Suprapubic skin (tissue), 4 donors: ENCODE results near the gene HNRNPM. TPM values are rescaled to one million over a fixed set of nuclear protein-coding genes. Genes with fewer than 3 reads are reported as not detected.

Experiments
- DNase-seq, 2 donors: peaks; one replicate each; pipeline ENCODE4 v3.0.0-alpha.2; 2019; ENCODE audit warnings: low spot score in 2 of 2
- H3K27ac ChIP-seq: fragments of 200-600 bp; sonication (generic); one replicate; pipeline ENCODE4 v1.5.1; 2019
- H3K27me3 ChIP-seq: fragments of 200-600 bp; sonication (generic); one replicate; pipeline ENCODE4 v1.5.1; 2019
- H3K36me3 ChIP-seq: fragments of 200-600 bp; sonication (generic); one replicate; pipeline ENCODE4 v1.5.1; 2019
- H3K4me1 ChIP-seq: fragments of 200-600 bp; sonication (generic); one replicate; pipeline ENCODE4 v1.5.1; 2019
- H3K4me3 ChIP-seq: fragments of 200-600 bp; sonication (generic); one replicate; pipeline ENCODE4 v1.5.1; 2019; ENCODE audit warnings: mild to moderate bottlenecking
- H3K9me3 ChIP-seq: fragments of 200-600 bp; sonication (generic); one replicate; pipeline ENCODE4 v1.5.1; 2019
- EP300 ChIP-seq: sonication (generic); formaldehyde crosslinking; IDR thresholded peaks from one replicate; pipeline ENCODE4 v1.6.1; 2017; ENCODE audit warnings: antibody characterized with exemption
- POLR2A ChIP-seq, 2 donors: fragments of 450-650 bp; IDR thresholded peaks; one replicate each; pipeline ENCODE4 v1.6.1; 2017; ENCODE audit warnings: antibody characterized with exemption in 2 of 2, mild to moderate bottlenecking in 2 of 2, moderate library complexity in 2 of 2
- POLR2AphosphoS5 ChIP-seq, 3 donors: sonication (generic); formaldehyde crosslinking; IDR thresholded peaks; one replicate each; pipeline ENCODE4 v1.6.1; 2017; ENCODE audit warnings: antibody characterized with exemption in 3 of 3
- WGBS: methylation state at CpG from one replicate; pipeline ENCODE4 v1.1.5; 2018; 5-methylcytosine and 5-hydroxymethylcytosine counted together
- total RNA-seq, 4 donors: library from RNA; depleted of rRNA; stranded (reverse); fragments of >200 nt; gene quantifications; one replicate each; pipeline ENCODE4 v1.1.0, GENCODE V29; 2016
- TF ChIP-seq, protein P1 (sequence below), 2 donors: fragments of 200-600 bp in 1 of 2; fragments of 450-650 bp in 1 of 2; sonication (generic) in 1 of 2; IDR thresholded peaks; one replicate each; pipeline ENCODE4 v1.5.1; 2016 to 2019; ENCODE audit warnings: antibody characterized with exemption in 2 of 2, mild to moderate bottlenecking in 1 of 2, moderate library complexity in 1 of 2

Gene HNRNPM
- total RNA-seq, 4 donors from 2014 or later, result 85.5 to 128 (median 121) TPM

DNA sequence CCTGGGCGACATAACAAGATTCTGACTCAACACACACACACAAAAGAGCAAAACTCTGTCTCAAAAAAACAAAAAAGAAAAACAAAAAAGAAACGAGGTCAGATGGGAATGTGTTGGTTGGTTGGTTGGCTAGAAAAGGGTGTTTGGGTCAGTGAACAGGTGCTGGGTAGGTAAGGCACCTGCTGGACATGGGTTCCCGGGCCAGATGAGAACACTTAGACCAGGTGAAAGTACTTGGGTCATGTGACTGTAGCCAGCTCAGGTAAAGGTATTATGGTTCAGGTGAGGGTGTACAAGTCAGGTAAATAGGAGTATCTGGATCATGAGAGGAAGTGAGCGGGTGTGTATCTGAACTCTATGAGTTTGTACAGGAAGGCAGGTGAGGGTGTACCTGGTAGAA, 83.7 kb downstream of the HNRNPM start:
- no peak overlapping the region for H3K27ac ChIP-seq

DNA sequence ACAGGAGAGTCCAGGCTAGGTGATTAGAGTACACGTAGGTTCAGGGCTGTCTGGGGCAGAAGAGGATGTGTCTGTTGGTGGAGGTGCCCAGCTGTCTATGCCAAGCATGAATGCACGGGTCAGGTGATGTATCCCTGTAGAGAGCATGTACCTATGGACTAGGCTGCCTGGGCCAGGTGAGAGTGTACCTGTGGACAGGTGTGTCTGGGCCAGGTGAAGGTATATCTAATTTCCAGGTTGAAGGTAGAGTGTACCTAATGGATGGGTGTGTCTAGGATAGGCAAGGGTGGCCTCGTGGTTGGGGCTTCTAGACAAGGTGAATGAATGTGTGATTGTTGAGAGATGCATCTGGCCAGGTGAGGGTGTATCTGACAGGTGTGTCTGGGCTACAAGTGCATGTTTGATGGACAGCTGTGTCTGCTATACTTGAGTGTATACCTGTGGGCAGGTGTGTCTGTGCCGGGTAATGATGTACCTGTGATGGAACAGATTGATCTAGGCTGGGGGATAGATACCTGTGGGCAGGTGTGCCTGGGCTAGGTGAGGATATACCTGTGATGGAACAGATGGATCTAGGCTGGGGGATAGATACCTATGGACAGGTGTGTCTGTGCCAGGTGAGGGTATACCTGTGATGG, 84.7 kb downstream of the HNRNPM start:
- no peak for TF ChIP-seq EP300
- TF ChIP-seq, protein P1, sequence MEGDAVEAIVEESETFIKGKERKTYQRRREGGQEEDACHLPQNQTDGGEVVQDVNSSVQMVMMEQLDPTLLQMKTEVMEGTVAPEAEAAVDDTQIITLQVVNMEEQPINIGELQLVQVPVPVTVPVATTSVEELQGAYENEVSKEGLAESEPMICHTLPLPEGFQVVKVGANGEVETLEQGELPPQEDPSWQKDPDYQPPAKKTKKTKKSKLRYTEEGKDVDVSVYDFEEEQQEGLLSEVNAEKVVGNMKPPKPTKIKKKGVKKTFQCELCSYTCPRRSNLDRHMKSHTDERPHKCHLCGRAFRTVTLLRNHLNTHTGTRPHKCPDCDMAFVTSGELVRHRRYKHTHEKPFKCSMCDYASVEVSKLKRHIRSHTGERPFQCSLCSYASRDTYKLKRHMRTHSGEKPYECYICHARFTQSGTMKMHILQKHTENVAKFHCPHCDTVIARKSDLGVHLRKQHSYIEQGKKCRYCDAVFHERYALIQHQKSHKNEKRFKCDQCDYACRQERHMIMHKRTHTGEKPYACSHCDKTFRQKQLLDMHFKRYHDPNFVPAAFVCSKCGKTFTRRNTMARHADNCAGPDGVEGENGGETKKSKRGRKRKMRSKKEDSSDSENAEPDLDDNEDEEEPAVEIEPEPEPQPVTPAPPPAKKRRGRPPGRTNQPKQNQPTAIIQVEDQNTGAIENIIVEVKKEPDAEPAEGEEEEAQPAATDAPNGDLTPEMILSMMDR (IDR thresholded peaks at IDR 0.05), result no peak
- no peak for TF ChIP-seq POLR2A (IDR thresholded peaks at IDR 0.05)
- no peak for TF ChIP-seq POLR2AphosphoS5 (IDR thresholded peaks at IDR 0.05)
- Histone ChIP-seq H3K27me3 (no peaks in the 10 kb centered on the region), H3K36me3 (peaks cover 10% of the 10 kb centered on the region), H3K27ac (no peak overlapping the region), H3K4me3 (no peak overlapping the region), H3K9me3 (no peaks in the 10 kb centered on the region), H3K4me1 (peaks cover 13% of the 10 kb centered on the region)
- WGBS, result 91% methylated on average over 4 of the region's 4 CpGs
- DNase-seq, result no peak

More for the DNA sequence above, 83.7 kb downstream of the HNRNPM start:
- 71% methylated on average over 4 of the region's 4 CpGs for WGBS
- Histone ChIP-seq H3K27me3 (no peaks in the 10 kb centered on the region), H3K36me3 (peaks cover 10% of the 10 kb centered on the region), H3K4me3 (no peak overlapping the region), H3K9me3 (no peaks in the 10 kb centered on the region), H3K4me1 (peaks cover 13% of the 10 kb centered on the region)
- no peak for TF ChIP-seq EP300
- TF ChIP-seq, protein P1 (IDR thresholded peaks at IDR 0.05), result no peak
- no peak for TF ChIP-seq POLR2AphosphoS5 (IDR thresholded peaks at IDR 0.05)
- TF ChIP-seq POLR2A (IDR thresholded peaks at IDR 0.05), result no peak
- no peak for DNase-seq

DNA sequence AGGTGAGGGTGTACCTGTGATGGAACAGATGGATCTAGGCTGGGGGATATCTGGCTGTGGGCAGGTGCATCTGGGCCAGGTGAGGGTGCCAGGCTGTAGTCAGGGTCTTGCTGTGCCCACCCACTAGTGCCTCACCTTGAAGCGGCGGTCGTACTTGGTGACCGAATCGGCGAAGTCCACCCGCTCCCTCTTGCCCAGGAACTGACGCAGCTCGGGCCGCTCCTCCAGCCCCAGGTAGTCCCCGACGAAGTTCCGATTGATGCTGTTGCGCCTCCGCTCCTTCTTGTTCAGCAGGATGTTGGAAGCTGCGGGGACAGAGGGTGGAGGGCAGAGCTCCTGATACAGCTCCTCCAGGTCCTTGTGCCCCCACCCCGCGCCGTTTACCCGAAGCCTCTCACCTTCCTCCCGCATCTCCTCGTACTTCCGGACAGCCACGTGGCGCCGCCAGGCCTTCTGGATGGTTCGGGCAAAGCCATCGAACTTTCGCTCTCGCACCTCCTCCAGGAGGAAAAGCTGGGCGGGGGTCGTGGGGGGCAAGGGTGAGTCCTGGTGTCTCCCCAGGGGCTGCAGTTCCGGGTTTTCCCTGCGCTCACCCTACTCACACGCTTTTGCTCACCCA, 85.4 kb downstream of the HNRNPM start:
- Histone ChIP-seq H3K36me3 (peaks cover 10% of the 10 kb centered on the region), H3K4me1 (peaks cover 13% of the 10 kb centered on the region), H3K9me3 (no peaks in the 10 kb centered on the region), H3K27ac (no peak overlapping the region), H3K4me3 (no peak overlapping the region), H3K27me3 (no peaks in the 10 kb centered on the region)
- 94% methylated on average over 35 of the region's 35 CpGs for WGBS
- DNase-seq, result no peak
- TF ChIP-seq POLR2A (IDR thresholded peaks at IDR 0.05), result no peak
- no peak for TF ChIP-seq EP300
- TF ChIP-seq POLR2AphosphoS5 (IDR thresholded peaks at IDR 0.05), result no peak
- TF ChIP-seq, protein P1 (IDR thresholded peaks at IDR 0.05), result no peak

DNA sequence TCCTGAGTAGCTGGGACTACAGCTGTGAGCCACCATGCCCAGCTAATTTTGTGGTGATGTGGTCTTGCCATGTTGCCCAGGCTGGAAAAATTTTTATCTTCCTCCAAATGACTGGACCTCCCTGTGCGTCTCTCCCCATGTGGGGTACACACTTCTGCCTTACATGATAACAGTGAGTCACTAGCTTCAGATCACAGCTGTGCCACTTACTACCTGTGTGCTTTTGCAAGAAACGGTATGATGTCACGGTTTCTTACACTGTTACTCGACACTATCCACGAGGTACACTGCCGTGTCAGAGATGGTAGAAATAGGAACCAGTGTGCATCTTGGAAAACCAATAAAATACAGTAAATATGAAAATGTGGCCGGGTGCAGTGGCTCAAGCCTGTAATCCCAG, 86.7 kb downstream of the HNRNPM start:
- no peak for TF ChIP-seq POLR2A (IDR thresholded peaks at IDR 0.05)
- TF ChIP-seq EP300, result no peak
- TF ChIP-seq POLR2AphosphoS5 (IDR thresholded peaks at IDR 0.05), result no peak
- TF ChIP-seq, protein P1 (IDR thresholded peaks at IDR 0.05), result no peak
- Histone ChIP-seq H3K27me3 (no peaks in the 10 kb centered on the region), H3K36me3 (peaks cover 10% of the 10 kb centered on the region), H3K27ac (no peak overlapping the region), H3K9me3 (no peaks in the 10 kb centered on the region), H3K4me3 (no peak overlapping the region), H3K4me1 (peaks cover 11% of the 10 kb centered on the region)
- DNase-seq, result no peak
- 92% methylated on average over 7 of the region's 7 CpGs for WGBS

- H3K27me3 ChIP-seq, result no peaks in the 10 kb centered on the region
- H3K36me3 ChIP-seq, result peaks cover 10% of the 10 kb centered on the region
- WGBS, result 66% methylated on average over 2 of the region's 2 CpGs
- no peak for DNase-seq
- no peak overlapping the region for H3K27ac ChIP-seq
- no peak overlapping the region for H3K4me3 ChIP-seq
- H3K4me1 ChIP-seq, result peaks cover 4% of the 10 kb centered on the region
- H3K9me3 ChIP-seq, result no peaks in the 10 kb centered on the region
- no peak for TF ChIP-seq POLR2A (IDR thresholded peaks at IDR 0.05)
- no peak for TF ChIP-seq POLR2AphosphoS5 (IDR thresholded peaks at IDR 0.05)
- no peak for TF ChIP-seq EP300
- TF ChIP-seq, protein P1 (IDR thresholded peaks at IDR 0.05), result no peak
These were observed 87.5 kb downstream of the HNRNPM start for GRCh38 chr19:8532225-8532624.
